PC-3 (cell line): ENCODE results near the gene ATP5IF1. TPM values are rescaled to one million over a fixed set of nuclear protein-coding genes. Genes with fewer than 3 reads are reported as not detected.

ENCODE experiments used
- ATAC-seq: fragments of 200-7000 bp; cut with Tn5 transposase; 2 replicates; pipeline ENCODE4 v1.9.1; 2020; ENCODE audit warnings: mild to moderate bottlenecking, moderate library complexity
- BruUV-seq: library from RNA; stranded (reverse); fragments of 400-500 nt; replicated peaks from 2 replicates; lab custom pipeline; 2021; lab: Mats Ljungman, UMichigan
- CTCF ChIA-PET: fragments of 300-600 bp; sonication (Branson Sonifier 250); formaldehyde crosslinking; loops from one replicate; lab custom pipeline; 2022; ENCODE audit warnings: antibody characterized with exemption; lab: Charles Lee
- POLR2A ChIA-PET: fragments of 300-600 bp; sonication (Branson Sonifier 250); formaldehyde crosslinking; loops from one replicate; lab custom pipeline; 2022; ENCODE audit warnings: antibody characterized with exemption; ENCODE audit not compliant: unreplicated experiment; lab: Charles Lee
- DNase-seq: peaks from one replicate; pipeline ENCODE4 v3.0.0-alpha.2; 2015
- H2AFZ ChIP-seq: fragments of 300-600 bp; sonication (generic); 2 replicates; pipeline ENCODE4 v1.6.0; 2016; ENCODE audit warnings: antibody characterized with exemption, low read length
- H3F3A ChIP-seq: fragments of 300-600 bp; sonication (generic); one replicate; pipeline ENCODE4 v1.6.0; 2017; ENCODE audit warnings: antibody characterized with exemption, low read length, control low read depth, mild to moderate bottlenecking; ENCODE audit not compliant: unreplicated experiment
- H3K27ac ChIP-seq: fragments of 300-600 bp; sonication (generic); 2 replicates; pipeline ENCODE4 v1.5.1; 2016; ENCODE audit warnings: mild to moderate bottlenecking, low read length
- H3K27me3 ChIP-seq: fragments of 300-600 bp; sonication (generic); 2 replicates; pipeline ENCODE4 v1.6.1; 2016; ENCODE audit warnings: low read length, mixed read lengths
- H3K36me3 ChIP-seq: fragments of 300-600 bp; sonication (generic); 2 replicates; pipeline ENCODE4 v1.6.1; 2016; ENCODE audit warnings: low read depth, mixed run types, low read length, mixed read lengths
- H3K4me1 ChIP-seq: fragments of 300-600 bp; sonication (generic); 2 replicates; pipeline ENCODE4 v1.5.1; 2016; ENCODE audit warnings: low read length; ENCODE audit not compliant: insufficient read depth
- H3K4me2 ChIP-seq: fragments of 300-600 bp; sonication (generic); 2 replicates; pipeline ENCODE4 v1.6.0; 2016; ENCODE audit warnings: low read length
- H3K4me3 ChIP-seq: fragments of 300-600 bp; sonication (generic); 2 replicates; pipeline ENCODE4 v1.5.1; 2016; ENCODE audit warnings: mild to moderate bottlenecking, low read length, mixed read lengths
- H3K79me2 ChIP-seq: fragments of 300-600 bp; sonication (generic); 2 replicates; pipeline ENCODE4 v1.6.1; 2017; ENCODE audit warnings: low read length, mixed read lengths
- H3K9ac ChIP-seq: fragments of 300-600 bp; sonication (generic); 2 replicates; pipeline ENCODE4 v1.6.0; 2016; ENCODE audit warnings: mild to moderate bottlenecking, low read length
- H3K9me2 ChIP-seq: fragments of 300-600 bp; sonication (generic); replicated peaks from 2 replicates; pipeline ENCODE4 v1.6.1; 2016; ENCODE audit warnings: mixed run types, low read length, mixed read lengths
- H3K9me3 ChIP-seq: fragments of 300-600 bp; sonication (generic); 2 replicates; pipeline ENCODE4 v1.6.1; 2016; ENCODE audit warnings: low read length, mixed read lengths
- H4K20me1 ChIP-seq: fragments of 300-600 bp; sonication (generic); 2 replicates; pipeline ENCODE4 v1.6.1; 2016; ENCODE audit warnings: low read length, mixed read lengths
- CTCF ChIP-seq: fragments of 300-600 bp; sonication (generic); conservative IDR thresholded peaks from 2 replicates; pipeline ENCODE4 v1.5.1; 2017; ENCODE audit warnings: antibody characterized with exemption, low read depth, mild to moderate bottlenecking, low read length
- EZH2 ChIP-seq: fragments of 300-600 bp; sonication (generic); IDR thresholded peaks from one replicate; pipeline ENCODE4 v1.6.1; 2017; ENCODE audit warnings: antibody characterized with exemption, mild to moderate bottlenecking, low read length; ENCODE audit not compliant: unreplicated experiment
- EZH2phosphoT487 ChIP-seq: fragments of 300-600 bp; sonication (generic); IDR thresholded peaks from 2 replicates; pipeline ENCODE4 v1.6.1; 2018; ENCODE audit warnings: mild to moderate bottlenecking, antibody characterized with exemption, low read length, borderline replicate concordance
- intact Hi-C: fragments of 100-400 bp; cut with micrococcal nuclease; formaldehyde crosslinking; loops from 2 replicates; pipeline ENCODE4 v1.9.0; 2023
- total RNA-seq: library from RNA; depleted of rRNA; stranded (reverse); fragments of >200 nt; gene quantifications from 2 replicates; pipeline ENCODE4 v1.2.3, GENCODE V29; 2014

ATP5IF1 gene
- total RNA-seq, 1 experiment from 2014 or later = 364 TPM

- Histone ChIP-seq H2AFZ (no peak overlapping the region), H4K20me1 (peaks cover 4% of the 10 kb centered on the region; the same call in 1 of the 2 replicates), H3K9ac (no peak overlapping the region), H3F3A (no peaks in the 10 kb centered on the region), H3K27me3 (no peaks in the 10 kb centered on the region), H3K4me1 (no peaks in the 10 kb centered on the region), H3K79me2 (peaks cover 30% of the 10 kb centered on the region), H3K27ac (no peak overlapping the region), H3K9me2 (no peaks in the 10 kb centered on the region), H3K4me2 (no peak overlapping the region), H3K36me3 (no peaks in the 10 kb centered on the region), H3K4me3 (no peak overlapping the region), H3K9me3 (no peaks in the 10 kb centered on the region)
- no peak for ATAC-seq
- intact Hi-C loops = no loop called here
- POLR2A ChIA-PET = no interaction called here
- BruUV-seq = no TSS peak
- TF ChIP-seq EZH2phosphoT487 (no peak), EZH2 (no peak), CTCF (no peak)
- CTCF ChIA-PET = interaction anchor here (0.6 kb wide), 1 partner anchor 90 kb away, joined by 4 read pairs; no protein-coding TSS in a partner anchor
- DNase-seq = no peak
Observed at GRCh38 chr1:28269529-28269928, 33.6 kb downstream of the ATP5IF1 start.

- Histone ChIP-seq H3K4me1 (no peaks in the 10 kb centered on the region), H3K79me2 (peaks cover 6% of the 10 kb centered on the region; the same call in 1 of the 2 replicates), H2AFZ (no peak overlapping the region), H3F3A (no peaks in the 10 kb centered on the region), H3K9me3 (no peaks in the 10 kb centered on the region), H3K4me3 (no peak overlapping the region), H3K9me2 (no peaks in the 10 kb centered on the region), H3K27me3 (no peaks in the 10 kb centered on the region), H3K9ac (no peak overlapping the region), H3K27ac (no peak overlapping the region), H4K20me1 (no peaks in the 10 kb centered on the region), H3K4me2 (no peak overlapping the region), H3K36me3 (no peaks in the 10 kb centered on the region)
- TF ChIP-seq EZH2phosphoT487 = no peak
- no peak for TF ChIP-seq CTCF
- TF ChIP-seq EZH2 = no peak
- ChIA-PET POLR2A (no interaction called here), CTCF (no interaction called here)
- intact Hi-C loops = no loop called here
- DNase-seq (no peak), ATAC-seq (no peak)
- no TSS peak for BruUV-seq
Observed at GRCh38 chr1:28272215-28272852, 36.4 kb downstream of the ATP5IF1 start.

GRCh38 chr1:28273216-28273860 is 37.4 kb downstream of the ATP5IF1 start:
- ChIA-PET POLR2A (no interaction called here), CTCF (no interaction called here)
- Histone ChIP-seq H3K4me3 (no peak overlapping the region), H3K4me1 (no peaks in the 10 kb centered on the region), H3K36me3 (no peaks in the 10 kb centered on the region), H3K9ac (no peak overlapping the region), H3K27ac (no peak overlapping the region), H4K20me1 (no peaks in the 10 kb centered on the region), H3K79me2 (no peaks in the 10 kb centered on the region), H3K9me3 (no peaks in the 10 kb centered on the region), H3K4me2 (no peak overlapping the region), H3K9me2 (no peaks in the 10 kb centered on the region), H2AFZ (no peak overlapping the region), H3F3A (no peaks in the 10 kb centered on the region), H3K27me3 (no peaks in the 10 kb centered on the region)
- TF ChIP-seq EZH2 = no peak
- no peak for TF ChIP-seq EZH2phosphoT487
- TF ChIP-seq CTCF = no peak
- ATAC-seq = peak; percentile 49
- BruUV-seq = no TSS peak
- peak; percentile 37 for DNase-seq
- intact Hi-C loops = no loop called here
